ENCODE measurements around the gene GTF2IRD1.
"Not testable (repeated sequence)": the region's sequence is repeated elsewhere in the genome, so short reads cannot be mapped to it uniquely, and the experiment has no call there.

The GTF2IRD1 gene

DNA sequence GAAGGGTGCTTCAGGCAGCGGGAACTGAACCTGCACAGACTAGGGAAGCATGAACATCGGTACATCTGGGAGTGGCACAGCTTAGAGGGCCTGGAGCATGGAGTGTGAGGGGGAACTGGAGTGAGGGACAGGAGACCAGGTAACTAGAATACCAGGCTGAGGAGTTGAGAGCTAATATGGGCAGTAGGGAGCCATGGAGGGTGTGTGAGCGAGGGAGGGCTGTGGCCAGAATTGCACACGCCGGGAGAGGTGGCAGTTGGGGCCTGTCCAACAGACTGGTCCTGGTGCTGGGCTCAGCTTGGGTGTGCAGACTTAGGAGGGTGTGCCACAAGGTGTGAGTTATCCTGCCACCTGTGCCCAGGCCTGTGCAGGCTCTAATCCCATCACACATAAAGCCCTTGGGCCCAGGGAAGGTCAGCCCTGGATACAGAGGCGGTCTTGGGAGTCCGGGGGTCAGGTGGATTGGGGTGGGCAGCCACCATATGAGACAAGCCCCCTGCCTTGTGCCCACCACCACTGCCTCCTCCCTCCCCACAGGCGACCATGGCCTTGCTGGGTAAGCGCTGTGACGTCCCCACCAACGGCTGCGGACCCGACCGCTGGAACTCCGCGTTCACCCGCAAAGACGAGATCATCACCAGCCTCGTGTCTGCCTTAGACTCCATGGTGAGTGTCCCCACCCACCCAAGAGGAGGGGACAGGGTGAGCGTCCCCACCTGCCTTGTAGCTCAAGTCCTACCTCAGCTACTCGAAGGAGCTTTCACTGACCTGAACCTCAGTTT lies 54.0 kb downstream of the GTF2IRD1 start:
- no peak for DNase-seq (ENCODE audit: low read depth in 1 of 2, low spot score in 1 of 2)

DNA sequence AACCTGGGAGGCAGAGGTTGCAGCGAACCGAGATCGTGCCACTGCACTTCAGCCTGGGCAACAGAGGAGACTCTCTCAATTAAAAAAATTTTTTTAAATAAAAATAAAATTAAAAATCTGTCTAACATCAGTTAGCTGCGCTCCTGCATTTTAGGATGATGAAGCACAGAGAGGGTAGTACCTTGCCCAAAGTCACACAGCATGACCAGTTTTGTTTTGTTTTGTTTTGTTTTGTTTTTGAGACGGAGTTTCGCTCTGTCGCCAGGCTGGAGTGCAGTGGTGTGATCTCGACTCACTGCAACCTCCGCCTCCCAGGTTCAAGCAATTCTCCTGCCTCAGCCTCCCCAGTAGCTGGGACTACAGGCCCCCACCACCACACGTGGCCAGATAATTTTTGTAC lies 55.7 kb downstream of the GTF2IRD1 start:
- DNase-seq (ENCODE audit: low read depth in 1 of 2, low spot score in 1 of 2): not testable (repeated sequence)

DNA sequence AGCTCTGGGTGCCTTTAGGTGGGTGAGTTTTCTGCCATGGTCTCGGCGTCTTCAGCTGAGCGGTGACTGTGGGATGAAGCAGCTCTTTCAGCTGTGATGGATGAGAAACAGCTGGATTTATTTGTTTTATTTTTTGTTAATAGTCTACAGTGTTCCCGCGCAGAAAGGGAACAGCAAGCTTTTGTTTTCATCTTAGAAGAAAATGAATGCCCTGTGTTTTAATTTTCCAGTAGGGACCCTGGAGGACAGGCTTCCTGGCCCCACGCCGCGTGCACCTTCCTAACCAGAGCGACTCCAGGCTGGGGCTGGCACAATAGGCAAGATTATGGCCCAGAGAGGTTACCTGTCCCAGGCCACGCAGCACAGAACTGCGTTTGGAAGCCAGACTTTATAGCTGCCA lies 57.6 kb downstream of the GTF2IRD1 start:
- no peak for DNase-seq (ENCODE audit: low read depth in 1 of 2, low spot score in 1 of 2)

- DNase-seq (ENCODE audit: low read depth in 1 of 2, low spot score in 1 of 2): no peak
Observed at GRCh38 chr7:74512762-74513161, 59.1 kb downstream of the GTF2IRD1 start.

- no peak for DNase-seq (ENCODE audit: low read depth in 1 of 2, low spot score in 1 of 2)
Observed at GRCh38 chr7:74514131-74514591, 60.5 kb downstream of the GTF2IRD1 start.

GRCh38 chr7:74515276-74515675 lies 61.6 kb downstream of the GTF2IRD1 start:
- no peak for DNase-seq (ENCODE audit: low read depth in 1 of 2, low spot score in 1 of 2)

- no peak for DNase-seq (ENCODE audit: low read depth in 1 of 2, low spot score in 1 of 2)
Observed at GRCh38 chr7:74516214-74516613, 62.5 kb downstream of the GTF2IRD1 start.

DNA sequence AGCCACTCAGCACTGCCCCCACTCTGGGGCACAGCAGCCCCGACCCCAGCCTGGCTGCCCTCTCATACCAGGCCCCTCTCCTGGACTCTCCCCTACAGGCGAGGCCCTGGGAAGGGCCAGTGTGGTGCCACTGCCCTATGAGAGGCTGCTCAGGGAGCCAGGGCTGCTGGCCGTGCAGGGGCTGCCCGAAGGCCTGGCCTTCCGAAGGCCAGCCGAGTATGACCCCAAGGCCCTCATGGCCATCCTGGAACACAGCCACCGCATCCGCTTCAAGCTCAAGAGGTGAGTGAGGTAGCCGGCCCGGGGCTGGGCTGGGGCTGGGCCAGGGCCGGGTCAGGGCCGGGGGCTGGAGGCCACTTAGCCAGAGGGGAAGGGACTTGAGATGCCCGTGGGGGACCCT lies 64.3 kb downstream of the GTF2IRD1 start:
- DNase-seq (ENCODE audit: low read depth in 1 of 2, low spot score in 1 of 2): no peak

DNA sequence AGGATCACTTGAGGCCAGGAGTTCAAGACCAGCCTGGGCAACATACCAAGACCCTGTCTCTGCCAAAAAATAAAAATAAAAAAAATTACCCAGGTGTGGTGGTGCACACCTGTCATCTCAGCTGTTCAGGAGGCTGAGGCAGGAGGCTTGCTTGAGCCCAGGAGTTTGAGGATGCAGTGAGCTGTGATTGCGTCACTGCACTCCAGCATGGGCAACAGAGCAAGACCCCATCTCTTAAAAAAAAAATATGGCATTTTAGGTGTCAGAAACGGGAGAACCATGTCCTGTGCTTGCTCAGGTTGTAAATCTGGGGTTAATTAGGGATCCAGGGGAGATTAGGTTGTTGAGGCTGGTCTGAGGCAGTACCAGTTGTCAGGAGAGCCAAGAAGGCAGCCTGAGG lies 64.9 kb downstream of the GTF2IRD1 start:
- DNase-seq (ENCODE audit: low read depth in 1 of 2, low spot score in 1 of 2): no peak

DNA sequence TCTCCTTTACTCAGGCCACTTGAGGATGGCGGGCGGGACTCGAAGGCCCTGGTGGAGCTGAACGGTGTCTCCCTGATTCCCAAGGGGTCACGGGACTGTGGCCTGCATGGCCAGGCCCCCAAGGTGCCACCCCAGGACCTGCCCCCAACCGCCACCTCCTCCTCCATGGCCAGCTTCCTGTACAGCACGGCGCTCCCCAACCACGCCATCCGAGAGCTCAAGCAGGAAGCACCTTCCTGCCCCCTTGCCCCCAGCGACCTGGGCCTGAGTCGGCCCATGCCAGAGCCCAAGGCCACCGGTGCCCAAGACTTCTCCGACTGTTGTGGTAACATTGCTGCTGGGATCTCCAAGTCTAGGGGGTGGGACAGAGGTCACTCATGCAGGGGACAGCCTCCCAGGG lies 65.7 kb downstream of the GTF2IRD1 start:
- DNase-seq (ENCODE audit: low read depth in 1 of 2, low spot score in 1 of 2): no peak

DNA sequence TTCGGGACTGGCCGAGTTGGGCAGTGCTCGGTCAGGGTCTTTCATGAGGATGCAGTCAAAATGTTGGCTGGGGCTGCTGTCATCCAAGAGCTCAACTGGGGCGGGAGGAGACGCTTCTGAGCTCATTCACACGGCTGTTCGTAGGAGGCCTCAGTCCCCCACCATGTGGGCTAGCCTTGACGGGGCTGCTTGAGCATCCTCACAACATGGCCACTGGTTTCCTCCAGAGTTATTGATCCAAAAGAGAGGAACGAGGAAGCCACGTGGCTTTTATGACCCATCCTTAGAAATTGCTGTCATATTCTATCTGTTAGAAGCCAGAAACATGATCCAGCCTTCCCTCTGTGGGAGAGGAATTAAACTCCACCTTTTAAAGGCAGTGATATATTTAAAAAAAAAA lies 68.1 kb downstream of the GTF2IRD1 start:
- DNase-seq (ENCODE audit: low read depth in 1 of 2, low spot score in 1 of 2): no peak

DNA sequence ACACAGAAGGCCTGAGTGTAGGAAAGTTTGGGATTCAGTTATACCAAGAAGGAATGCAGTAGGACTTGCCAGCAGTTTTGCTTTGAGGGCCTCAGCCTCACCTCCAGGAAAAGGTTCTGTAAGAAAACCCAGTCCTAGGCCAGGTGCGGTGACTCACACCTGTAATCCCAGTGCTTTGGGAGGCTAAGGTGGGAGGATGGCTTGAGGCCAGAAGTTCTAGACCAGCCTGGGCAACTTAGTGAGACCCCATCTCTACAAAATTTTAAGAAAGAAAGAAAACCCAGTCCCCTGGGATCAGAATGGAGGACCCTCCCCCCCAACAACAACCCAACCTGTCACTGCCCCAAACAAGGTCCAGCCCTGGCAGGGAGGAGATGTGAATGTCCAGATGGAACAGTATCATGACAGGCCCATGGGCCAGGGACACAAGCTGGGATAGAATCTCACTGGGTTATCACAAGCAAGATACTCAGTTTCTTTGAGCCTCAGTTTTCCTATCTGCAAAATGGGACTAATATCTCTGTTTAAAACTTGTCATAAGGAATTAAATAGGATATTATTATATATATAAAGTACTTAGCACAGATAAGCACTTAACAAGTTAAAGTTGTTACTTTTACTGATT lies 68.7 kb downstream of the GTF2IRD1 start:
- DNase-seq (ENCODE audit: low read depth in 1 of 2, low spot score in 1 of 2): no peak

DNA sequence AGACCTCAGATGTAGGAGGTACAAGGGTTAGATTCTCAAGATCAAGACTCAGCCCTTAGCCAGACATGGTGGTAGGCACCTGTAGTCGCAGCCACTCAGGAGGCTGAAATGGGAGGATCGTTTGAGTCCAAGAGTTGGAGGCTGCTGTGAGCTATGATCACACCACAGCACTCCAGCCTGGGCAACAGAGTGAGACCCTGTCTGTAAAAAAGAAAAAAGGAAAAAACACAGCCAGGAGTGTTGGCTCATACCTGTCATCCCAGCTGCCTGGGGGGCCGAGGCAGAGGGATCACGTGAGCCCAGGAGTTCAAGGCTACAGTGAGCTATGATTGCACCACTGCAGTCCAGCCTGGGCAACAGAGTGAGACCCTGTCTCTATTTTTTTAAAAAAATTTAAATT lies 69.3 kb downstream of the GTF2IRD1 start:
- DNase-seq (ENCODE audit: low read depth in 1 of 2, low spot score in 1 of 2): no peak

DNA sequence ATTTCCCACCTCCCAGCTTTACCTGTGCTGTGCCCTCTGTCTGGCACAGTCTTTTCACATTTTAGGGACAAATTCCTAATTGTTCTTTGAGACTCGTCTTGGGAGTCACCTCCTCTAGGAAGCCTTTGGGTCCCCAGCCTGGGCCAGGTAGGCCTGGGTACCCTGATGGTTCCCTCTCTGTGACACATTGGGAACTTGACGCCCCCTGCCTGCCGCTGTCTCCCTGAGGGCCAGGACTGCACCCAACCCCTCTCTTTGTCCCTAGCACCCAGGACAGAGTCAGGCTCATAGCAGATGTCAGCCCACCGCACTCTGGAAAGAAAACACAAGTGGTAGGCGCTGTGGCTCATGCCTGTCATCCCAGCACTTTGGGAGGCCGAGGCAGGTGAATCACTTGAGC lies 71.4 kb downstream of the GTF2IRD1 start:
- DNase-seq (ENCODE audit: low read depth in 1 of 2, low spot score in 1 of 2): no peak

GRCh38 chr7:74525881-74526280 lies 72.2 kb downstream of the GTF2IRD1 start:
- DNase-seq (ENCODE audit: low read depth in 1 of 2, low spot score in 1 of 2): no peak

DNA sequence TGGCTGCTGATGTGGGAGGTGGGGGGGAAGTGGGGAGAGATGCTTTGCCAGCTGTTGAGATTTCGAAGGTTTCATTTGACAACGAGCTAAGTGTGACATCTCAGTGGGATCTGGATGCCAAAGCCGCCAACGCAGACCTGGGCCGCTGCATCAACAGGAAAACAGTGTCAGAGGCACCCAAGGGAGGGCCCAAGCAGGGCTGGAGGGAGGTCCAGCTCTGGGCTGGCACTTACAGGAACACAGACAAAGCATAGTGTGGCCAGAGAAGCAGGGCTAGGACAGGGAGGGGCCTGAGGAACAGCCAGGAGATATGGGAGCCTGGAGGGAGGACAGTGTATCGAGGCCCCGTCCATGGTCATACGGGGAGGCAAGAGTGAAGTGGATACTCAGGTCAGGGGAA lies 73.1 kb downstream of the GTF2IRD1 start:
- no peak for DNase-seq (ENCODE audit: low read depth in 1 of 2, low spot score in 1 of 2)

- no peak for DNase-seq (ENCODE audit: low read depth in 1 of 2, low spot score in 1 of 2)
Observed at GRCh38 chr7:74527842-74528241, 74.1 kb downstream of the GTF2IRD1 start.

GRCh38 chr7:74528773-74529172 lies 75.1 kb downstream of the GTF2IRD1 start:
- DNase-seq (ENCODE audit: low read depth in 1 of 2, low spot score in 1 of 2): not testable (repeated sequence)

DNA sequence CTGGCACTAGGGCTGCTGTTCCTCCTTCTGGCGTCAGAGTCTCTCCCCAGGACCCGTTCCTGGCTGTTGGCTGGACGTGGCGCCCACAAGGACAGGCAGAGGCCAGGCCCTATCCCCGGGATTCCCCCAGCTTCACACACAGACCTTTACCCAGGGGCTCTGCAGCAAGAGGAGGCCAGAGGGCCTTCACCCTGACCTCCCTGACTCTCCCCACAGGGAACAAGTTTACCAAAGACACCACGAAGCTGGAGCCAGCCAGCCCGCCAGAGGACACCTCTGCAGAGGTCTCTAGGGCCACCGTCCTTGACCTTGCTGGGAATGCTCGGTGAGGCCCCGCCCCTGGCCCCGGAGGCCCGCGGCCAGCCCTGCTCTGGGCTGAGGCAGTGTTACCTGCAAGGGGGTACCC lies 82.2 kb downstream of the GTF2IRD1 start:
- no peak for DNase-seq (ENCODE audit: low read depth in 1 of 2, low spot score in 1 of 2)

DNA sequence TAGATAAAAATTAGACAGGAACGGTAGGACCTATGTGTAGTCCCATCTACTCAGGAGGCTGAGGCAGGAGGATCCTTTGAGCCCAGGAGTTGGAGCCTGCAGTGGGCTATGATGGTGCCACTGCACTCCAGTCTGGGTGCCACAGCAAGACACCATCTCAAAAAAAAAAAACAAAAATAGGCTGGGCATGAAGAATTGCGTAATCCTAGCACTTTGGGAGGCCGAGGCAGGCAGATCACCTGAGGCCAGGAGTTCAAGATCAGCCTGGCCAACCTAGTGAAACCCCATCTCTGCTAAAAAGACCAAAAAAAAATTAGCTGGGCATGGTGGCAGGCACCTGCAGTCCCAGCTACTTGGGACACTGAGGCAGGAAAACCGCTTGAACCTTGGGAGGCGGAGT lies 88.2 kb downstream of the GTF2IRD1 start:
- not testable (repeated sequence) for DNase-seq (ENCODE audit: low read depth in 1 of 2, low spot score in 1 of 2)

DNA sequence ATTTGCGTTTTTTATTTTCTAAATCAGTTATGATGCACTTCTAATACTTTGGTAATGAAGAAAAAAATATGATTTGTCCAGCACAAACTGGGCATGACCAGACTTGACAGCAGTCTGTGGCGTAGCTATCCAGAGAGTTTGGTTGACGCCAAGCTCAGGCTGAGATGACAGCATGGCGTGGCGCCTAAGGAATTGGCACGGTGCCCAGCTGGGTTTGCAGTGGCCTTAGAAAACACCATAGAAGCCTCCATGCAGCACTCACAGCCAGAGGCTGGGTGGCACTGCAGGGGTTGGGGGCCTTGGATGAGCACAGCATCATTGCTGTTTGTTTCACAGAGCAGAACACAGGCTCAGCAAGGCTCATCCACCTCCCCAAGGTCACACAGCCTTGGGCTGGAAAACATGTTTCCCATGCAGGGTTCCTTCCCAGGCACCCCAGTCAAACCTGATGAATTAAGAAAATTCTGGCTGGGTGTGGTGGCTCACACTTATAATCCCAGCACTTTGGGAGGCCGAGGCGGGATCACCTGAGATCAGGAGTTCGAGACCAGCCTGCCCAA lies 88.9 kb downstream of the GTF2IRD1 start:
- no peak for DNase-seq (ENCODE audit: low read depth in 1 of 2, low spot score in 1 of 2)

- DNase-seq (ENCODE audit: low read depth in 1 of 2, low spot score in 1 of 2): no peak
Observed at GRCh38 chr7:74544706-74545469, 91.2 kb downstream of the GTF2IRD1 start.
